CD14-positive monocyte (primary cell): ENCODE measurements around the gene LRP2BP. TPM values are rescaled to one million over a fixed set of nuclear protein-coding genes. Genes with fewer than 3 reads are reported as not detected.

ENCODE experiments used
- DNase-seq, 3 donors: peaks; one replicate each; pipeline ENCODE4 v3.0.0-alpha.2; 2011 to 2022
- H2AFZ ChIP-seq: 2 replicates; pipeline ENCODE4 v1.6.0; 2012; ENCODE audit warnings: mild to moderate bottlenecking, low read depth, low read length, inconsistent platforms; ENCODE audit not compliant: insufficient read depth, poor library complexity, severe bottlenecking
- H3K27ac ChIP-seq, 2 donors: 1 replicate in 1 of 2; 2 replicates in 1 of 2; pipeline ENCODE4 v1.5.1; 2012 to 2013; ENCODE audit warnings: low read length in 2 of 2, control low read depth in 1 of 2, inconsistent platforms in 1 of 2, low read depth in 1 of 2, mild to moderate bottlenecking in 1 of 2
- H3K27me3 ChIP-seq, 2 donors: one replicate each; pipeline versions ENCODE4 v1.6.0 to v1.6.1; 2011 to 2013; ENCODE audit warnings: low read length in 2 of 2; ENCODE audit not compliant: control insufficient read depth in 2 of 2, insufficient read depth in 2 of 2
- H3K36me3 ChIP-seq, 2 donors: replicated peaks in 1 of 2; 1 replicate in 1 of 2; 2 replicates in 1 of 2; pipeline versions ENCODE4 v1.5.1 to v1.6.1; 2012 to 2013; ENCODE audit warnings: low read length in 2 of 2, control low read depth in 1 of 2, inconsistent platforms in 1 of 2, mild to moderate bottlenecking in 1 of 2; ENCODE audit not compliant: insufficient read depth in 2 of 2, control insufficient read depth in 1 of 2
- H3K4me1 ChIP-seq, 2 donors: 1 replicate in 1 of 2; 2 replicates in 1 of 2; pipeline versions ENCODE4 v1.5.1 to v1.6.1; 2012 to 2013; ENCODE audit warnings: low read length in 2 of 2, control low read depth in 1 of 2, inconsistent platforms in 1 of 2, mild to moderate bottlenecking in 1 of 2, moderate library complexity in 1 of 2; ENCODE audit not compliant: insufficient read depth in 2 of 2, control insufficient read depth in 1 of 2
- H3K4me2 ChIP-seq: replicated peaks from 2 replicates; pipeline ENCODE3; 2012; ENCODE audit warnings: low read length, moderate library complexity, mild to moderate bottlenecking; ENCODE audit not compliant: poor library complexity, severe bottlenecking; ENCODE audit errors: extremely low read depth
- H3K4me3 ChIP-seq, 3 experiments: fragments of 200-600 bp in 1 of 3; sonication (generic) in 1 of 3; replicated peaks in 1 of 3; 1 replicate in 2 of 3; 2 replicates in 1 of 3; pipeline ENCODE4 v1.5.1; 2011 to 2013; ENCODE audit warnings: low read length in 3 of 3, mild to moderate bottlenecking in 3 of 3, control low read depth in 2 of 3, low read depth in 2 of 3, inconsistent platforms in 1 of 3, moderate library complexity in 1 of 3
- H3K79me2 ChIP-seq: 2 replicates; pipeline ENCODE4 v1.6.0; 2012; ENCODE audit warnings: mild to moderate bottlenecking, control low read depth, inconsistent platforms, low read length, moderate library complexity; ENCODE audit not compliant: insufficient read depth
- H3K9ac ChIP-seq: 2 replicates; pipeline ENCODE4 v1.6.0; 2017; ENCODE audit warnings: low read length, mild to moderate bottlenecking; ENCODE audit not compliant: insufficient read depth, poor library complexity, severe bottlenecking
- H3K9me3 ChIP-seq, 2 donors: replicated peaks in 1 of 2; 1 replicate in 1 of 2; 2 replicates in 1 of 2; pipeline versions ENCODE4 v1.5.1 to v1.6.1; 2012 to 2013; ENCODE audit warnings: low read length in 2 of 2, control low read depth in 1 of 2; ENCODE audit not compliant: control insufficient read depth in 1 of 2, insufficient read depth in 1 of 2
- H4K20me1 ChIP-seq: 2 replicates; pipeline ENCODE4 v1.6.0; 2012; ENCODE audit warnings: mild to moderate bottlenecking, low read length, control low read depth, moderate library complexity; ENCODE audit not compliant: insufficient read depth
- H3K27ac Mint-ChIP-seq, 7 donors: one replicate each; pipeline ENCODE4 v1.8.0; 2020; ENCODE audit warnings: mild to moderate bottlenecking in 7 of 7, mixed read lengths in 7 of 7, moderate library complexity in 6 of 7, inconsistent platforms in 2 of 7
- H3K27me3 Mint-ChIP-seq, 3 donors: one replicate each; pipeline ENCODE4 v1.8.0; 2021 to 2022; ENCODE audit warnings: low read depth in 3 of 3, mild to moderate bottlenecking in 3 of 3, mixed read lengths in 3 of 3, moderate library complexity in 3 of 3, inconsistent platforms in 1 of 3
- H3K36me3 Mint-ChIP-seq, 2 donors: one replicate each; pipeline ENCODE4 v1.8.0; 2020; ENCODE audit warnings: mixed read lengths in 2 of 2, inconsistent platforms in 1 of 2, mild to moderate bottlenecking in 1 of 2
- H3K4me1 Mint-ChIP-seq: one replicate; pipeline ENCODE4 v1.8.0; 2020; ENCODE audit warnings: mild to moderate bottlenecking, mixed read lengths
- H3K4me3 Mint-ChIP-seq, 2 donors: one replicate each; pipeline ENCODE4 v1.8.0; 2020; ENCODE audit warnings: mild to moderate bottlenecking in 2 of 2, mixed read lengths in 2 of 2, moderate library complexity in 1 of 2
- H3K9me3 Mint-ChIP-seq, 7 donors: one replicate each; pipeline ENCODE4 v1.8.0; 2020 to 2022; ENCODE audit warnings: mixed read lengths in 7 of 7, mild to moderate bottlenecking in 6 of 7, moderate library complexity in 6 of 7, inconsistent platforms in 2 of 7
- WGBS: methylation state at CpG from one replicate; pipeline ENCODE4 v1.1.5; 2013; ENCODE audit warnings: missing lambda C conversion rate; ENCODE audit not compliant: insufficient coverage; 5-methylcytosine and 5-hydroxymethylcytosine counted together
- intact Hi-C, 2 donors: fragments of 100-400 bp; cut with micrococcal nuclease; formaldehyde crosslinking; loops; one replicate each; pipeline versions ENCODE4 v1.15.0 to v1.15.1; 2023
- polyA plus RNA-seq, 3 donors: library from polyadenylated mRNA; depleted of rRNA in 1 of 3; unstranded in 2 of 3; stranded (reverse) in 1 of 3; fragments of 300-500 nt in 2 of 3; fragments of >200 nt in 1 of 3; fragmentation: Illumina TruSeq in 2 of 3; gene quantifications; 1 replicate in 2 of 3; 2 replicates in 1 of 3; pipeline ENCODE4 v1.2.3, GENCODE V29; 2012 to 2021
- TF ChIP-seq, protein P1 (sequence below): fragments of 200-600 bp; IDR thresholded peaks from one replicate; pipeline ENCODE4 v1.8.0; 2022; ENCODE audit warnings: antibody characterized with exemption, mild to moderate bottlenecking

LRP2BP gene
- polyA plus RNA-seq, 3 donors, result 0.04 to 0.10 (median 0.09) TPM

DNA sequence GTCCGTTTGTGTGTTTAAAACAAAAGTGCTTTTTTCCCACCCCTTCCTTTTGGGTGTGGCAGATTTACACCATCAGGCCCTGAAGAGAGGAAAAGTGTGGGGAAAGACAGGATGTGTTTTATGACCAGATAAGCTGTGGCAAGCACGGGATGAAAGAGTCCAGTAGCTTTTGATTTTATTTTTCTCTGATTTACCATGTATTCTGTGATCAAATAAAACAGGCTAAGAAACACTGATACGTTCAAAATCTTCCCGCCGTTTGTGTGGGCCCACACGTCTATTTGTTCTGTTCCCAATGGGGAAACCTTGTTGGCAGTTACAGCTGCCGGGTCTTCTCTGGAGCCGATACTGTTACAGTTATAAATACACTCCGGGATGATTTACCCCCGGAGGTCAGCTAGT is 10.8 kb downstream of the LRP2BP start:
- TF ChIP-seq, protein P1, sequence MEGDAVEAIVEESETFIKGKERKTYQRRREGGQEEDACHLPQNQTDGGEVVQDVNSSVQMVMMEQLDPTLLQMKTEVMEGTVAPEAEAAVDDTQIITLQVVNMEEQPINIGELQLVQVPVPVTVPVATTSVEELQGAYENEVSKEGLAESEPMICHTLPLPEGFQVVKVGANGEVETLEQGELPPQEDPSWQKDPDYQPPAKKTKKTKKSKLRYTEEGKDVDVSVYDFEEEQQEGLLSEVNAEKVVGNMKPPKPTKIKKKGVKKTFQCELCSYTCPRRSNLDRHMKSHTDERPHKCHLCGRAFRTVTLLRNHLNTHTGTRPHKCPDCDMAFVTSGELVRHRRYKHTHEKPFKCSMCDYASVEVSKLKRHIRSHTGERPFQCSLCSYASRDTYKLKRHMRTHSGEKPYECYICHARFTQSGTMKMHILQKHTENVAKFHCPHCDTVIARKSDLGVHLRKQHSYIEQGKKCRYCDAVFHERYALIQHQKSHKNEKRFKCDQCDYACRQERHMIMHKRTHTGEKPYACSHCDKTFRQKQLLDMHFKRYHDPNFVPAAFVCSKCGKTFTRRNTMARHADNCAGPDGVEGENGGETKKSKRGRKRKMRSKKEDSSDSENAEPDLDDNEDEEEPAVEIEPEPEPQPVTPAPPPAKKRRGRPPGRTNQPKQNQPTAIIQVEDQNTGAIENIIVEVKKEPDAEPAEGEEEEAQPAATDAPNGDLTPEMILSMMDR, result no peak
- 0% methylated on average over 4 of the region's 10 CpGs for WGBS
- Histone ChIP-seq H3K4me1 (peaks cover 0 to 3% of the 10 kb centered on the region in 2 donors), H3K36me3 (no peaks in the 10 kb centered on the region), H3K27ac (no peak overlapping the region), H4K20me1 (no peaks in the 10 kb centered on the region), H3K27me3 (peaks cover 18 to 30% of the 10 kb centered on the region in 2 donors), H2AFZ (no peak overlapping the region), H3K4me2 (peak overlapping the region; percentile 8), H3K79me2 (no peaks in the 10 kb centered on the region), H3K9ac (no peak overlapping the region), H3K9me3 (peaks cover 0 to 8% of the 10 kb centered on the region in 2 donors), H3K4me3 (no peak overlapping the region)
- Mint-ChIP-seq H3K4me1 (peaks cover 9% of the 10 kb centered on the region), H3K27ac (no peak overlapping the region), H3K27me3 (peaks cover 29 to 39% (median 33%) of the 10 kb centered on the region in 3 donors), H3K9me3 (peaks cover 3 to 14% (median 8%) of the 10 kb centered on the region in 7 donors), H3K36me3 (no peaks in the 10 kb centered on the region), H3K4me3 (peak overlapping the region in 1 of 2 donors; percentile 70)
- intact Hi-C loops, result no loop called here
- no peak for DNase-seq

DNA sequence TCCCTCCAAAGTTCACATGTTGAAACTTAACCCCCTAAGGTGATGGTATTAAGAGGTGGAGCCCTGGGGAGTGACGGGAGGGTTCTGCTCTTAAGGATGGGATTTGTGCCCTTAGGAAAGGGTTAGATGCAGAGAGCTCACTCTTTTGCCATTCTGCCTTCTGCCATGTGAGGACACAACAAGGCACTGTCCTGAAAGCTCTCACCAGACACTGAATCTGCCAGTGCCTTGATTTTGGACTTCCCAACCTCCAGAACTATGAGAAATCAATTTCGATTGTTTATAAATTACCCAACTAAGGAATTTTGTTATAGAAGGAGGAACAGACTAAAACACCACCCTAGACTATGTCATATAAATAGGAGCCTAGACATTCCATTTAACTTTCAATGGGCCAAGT is 11.7 kb downstream of the LRP2BP start:
- intact Hi-C loops, result no loop called here
- Histone ChIP-seq H3K36me3 (no peaks in the 10 kb centered on the region), H4K20me1 (no peaks in the 10 kb centered on the region), H3K4me1 (peaks cover 0 to 3% of the 10 kb centered on the region in 2 donors), H3K27me3 (peaks cover 18 to 30% of the 10 kb centered on the region in 2 donors), H3K27ac (no peak overlapping the region), H3K9me3 (peaks cover 0 to 8% of the 10 kb centered on the region in 2 donors), H3K4me2 (no peak overlapping the region), H2AFZ (no peak overlapping the region), H3K4me3 (no peak overlapping the region), H3K9ac (no peak overlapping the region), H3K79me2 (no peaks in the 10 kb centered on the region)
- no peak for DNase-seq
- WGBS, result 80% methylated on average over 1 of the region's 2 CpGs
- peaks cover 3 to 15% (median 8%) of the 10 kb centered on the region in 7 donors for H3K9me3 Mint-ChIP-seq
- peaks cover 9% of the 10 kb centered on the region for H3K4me1 Mint-ChIP-seq
- H3K4me3 Mint-ChIP-seq, result peak overlapping the region in 1 of 2 donors; percentile 65
- H3K36me3 Mint-ChIP-seq, result no peaks in the 10 kb centered on the region
- TF ChIP-seq, protein P1, result no peak
- H3K27ac Mint-ChIP-seq, result no peak overlapping the region
- peaks cover 29 to 39% (median 33%) of the 10 kb centered on the region in 3 donors for H3K27me3 Mint-ChIP-seq
